K562 (cell line): Measurements from ENCODE around the gene NREP.

Experiments
- CTCF ChIP-seq, 3 experiments: IDR thresholded peaks in 2 of 3; conservative IDR thresholded peaks in 1 of 3; 2 replicates each; pipeline ENCODE4 v1.5.1; 2011 to 2012; ENCODE audit warnings: low read length in 3 of 3, mild to moderate bottlenecking in 3 of 3, control low read depth in 2 of 3, improper control_type of control experiment in 1 of 3, inconsistent platforms in 1 of 3, low read depth in 1 of 3, mixed read lengths in 1 of 3, moderate library complexity in 1 of 3; ENCODE audit not compliant: insufficient read depth in 2 of 3
- ETV5 ChIP-seq: sonication (generic); formaldehyde crosslinking; IDR thresholded peaks from 2 replicates; pipeline ENCODE4 v1.4.0; 2020; ENCODE audit warnings: low read depth, mild to moderate bottlenecking, missing genetic modification reagents
- LARP7 ChIP-seq: fragments of 450-650 bp; IDR thresholded peaks from 2 replicates; pipeline ENCODE4 v1.6.1; 2016
- MLX ChIP-seq, 2 experiments: fragments of 450-650 bp in 1 of 2; sonication (generic) in 1 of 2; formaldehyde crosslinking; conservative IDR thresholded peaks; 2 replicates each; pipeline versions ENCODE4 v1.4.0 to v1.8.1; 2020 to 2022; ENCODE audit warnings: mild to moderate bottlenecking in 1 of 2, missing genetic modification reagents in 1 of 2
- NFIC ChIP-seq: fragments of 450-650 bp; IDR thresholded peaks from 2 replicates; pipeline ENCODE4 v1.6.1; 2017; ENCODE audit warnings: mild to moderate bottlenecking, inconsistent platforms
- POLR2AphosphoS5 ChIP-seq: IDR thresholded peaks from 2 replicates; pipeline ENCODE4 v1.6.1; 2011; ENCODE audit warnings: mild to moderate bottlenecking, low read depth, low read length, moderate library complexity; ENCODE audit not compliant: control insufficient read depth, insufficient read depth
- TSHZ1 ChIP-seq: fragments of 250-450 bp; sonication (Bioruptor Pico); IDR thresholded peaks from 2 replicates; pipeline ENCODE4 v1.4.0; 2020; ENCODE audit warnings: mild to moderate bottlenecking, moderate library complexity
- U2AF1 ChIP-seq: fragments of 200-400 bp; formaldehyde crosslinking; optimal IDR thresholded peaks from 2 replicates; pipeline ENCODE3; 2017; ENCODE audit warnings: mild to moderate bottlenecking, low read depth, low read length, moderate library complexity
- ZNF274 ChIP-seq: IDR thresholded peaks from 2 replicates; pipeline ENCODE4 v1.6.1; 2011; ENCODE audit warnings: low read depth, mild to moderate bottlenecking, low read length, moderate library complexity, borderline replicate concordance
- ZNF407 ChIP-seq: fragments of 450-650 bp; IDR thresholded peaks from 2 replicates; pipeline ENCODE4 v1.6.1; 2016; ENCODE audit warnings: low read depth
- ZNF766 ChIP-seq: fragments of 200-800 bp; sonication (Bioruptor generic); conservative IDR thresholded peaks from 2 replicates; pipeline ENCODE4 v1.6.1; 2016; ENCODE audit warnings: missing genetic modification characterization, missing compliant biosample characterization

- TF ChIP-seq CTCF (IDR thresholded peaks at IDR 0.05 in 2 of 3, conservative IDR thresholded peaks at IDR 0.05 in 1 of 3; ENCODE audit: insufficient read depth in 2 of 3, low read depth in 1 of 3, low read length in 3 of 3) (no peak), TSHZ1 (CRISPR knock-in tag) (no peak), ZNF274 (no peak), NFIC (no peak), POLR2AphosphoS5 (no peak), ETV5 (CRISPR knock-in tag) (no peak), MLX (CRISPR knock-in tag; conservative IDR thresholded peaks at IDR 0.05) (no peak), LARP7 (no peak), ZNF407 (no peak), U2AF1 (no peak), ZNF766 (CRISPR knock-in tag) (no peak)
These were observed 33.3 kb upstream of the NREP start for GRCh38 chr5:111790295-111790694.
